ENCODE data around the gene LHX2.

- TF ChIP-seq CTCF (IDR thresholded peaks at IDR 0.05; ENCODE audit: low read depth, low read length) = no peak
- no peak for TF ChIP-seq EZH2phosphoT487 (IDR thresholded peaks at IDR 0.05; ENCODE audit: low read depth)
Measured at GRCh38 chr9:124015661-124016131, 4.1 kb downstream of the LHX2 start.

Measured in OCI-LY3 (cell line).